Measurements from ENCODE around the gene DNAI1.

DNA sequence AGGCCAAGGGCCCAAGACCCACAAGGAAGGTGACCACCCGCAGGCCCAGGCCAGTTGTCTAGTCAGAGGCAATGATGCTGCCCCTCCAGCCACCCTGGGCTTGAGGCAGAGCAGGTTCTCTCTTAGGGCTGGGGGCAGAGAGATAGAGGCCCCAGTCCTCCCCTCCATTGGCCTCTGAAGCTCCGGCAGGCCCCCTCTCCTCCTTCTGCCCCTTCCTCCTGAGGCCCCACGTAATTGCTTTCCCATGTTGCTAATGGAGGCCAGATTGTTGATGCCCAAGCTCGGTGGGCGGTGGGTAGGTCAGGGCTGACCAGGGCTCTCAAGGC lies 90.8 kb downstream of the DNAI1 start:
- TF ChIP-seq CBX3 (IDR thresholded peaks at IDR 0.05; ENCODE audit: low read depth), result no peak
- no peak for TF ChIP-seq RAD21 (IDR thresholded peaks at IDR 0.05; ENCODE audit: low read depth)
- no peak for TF ChIP-seq CTCF (IDR thresholded peaks at IDR 0.05 in 2 of 3, conservative IDR thresholded peaks at IDR 0.05 in 1 of 3; ENCODE audit: borderline replicate concordance in 1 of 3, insufficient read depth in 1 of 3, low read depth in 2 of 3, low read length in 2 of 3)
- TF ChIP-seq EZH2 (IDR thresholded peaks at IDR 0.05), result no peak
- no peak for TF ChIP-seq TCF7L2 (IDR thresholded peaks at IDR 0.05; ENCODE audit: borderline replicate concordance, extremely low read depth, insufficient read depth, insufficient read length)
- no peak for TF ChIP-seq SP1 (IDR thresholded peaks at IDR 0.05; ENCODE audit: low read depth)
- no peak for TF ChIP-seq YY1 (IDR thresholded peaks at IDR 0.05; ENCODE audit: extremely low read depth, insufficient replicate concordance, low read depth, low read length)
- TF ChIP-seq POLR2A (IDR thresholded peaks at IDR 0.05; ENCODE audit: borderline replicate concordance, extremely low read depth, insufficient read depth, insufficient read length), result no peak
- no peak for TF ChIP-seq REST (IDR thresholded peaks at IDR 0.05; ENCODE audit: low read depth)
- TF ChIP-seq POLR2AphosphoS5 (IDR thresholded peaks at IDR 0.05; ENCODE audit: low read depth, low read length), result no peak
- no peak for TF ChIP-seq JUND (IDR thresholded peaks at IDR 0.05)
- TF ChIP-seq SIN3A (IDR thresholded peaks at IDR 0.05; ENCODE audit: low read depth), result no peak
- no peak for TF ChIP-seq FOSL1 (IDR thresholded peaks at IDR 0.05; ENCODE audit: low read depth)
